OCI-LY1 (cell line): ENCODE measurements around the gene THSD7A.

Experiments
- CTCF ChIP-seq: fragments of 200-600 bp; sonication (generic), shearing (Covaris generic); IDR thresholded peaks from 2 replicates; pipeline ENCODE4 v1.5.1; 2017; ENCODE audit warnings: mild to moderate bottlenecking, antibody characterized with exemption, low read length, moderate library complexity, mixed read lengths
- EZH2 ChIP-seq: fragments of 200-600 bp; sonication (generic), shearing (Covaris generic); IDR thresholded peaks from 2 replicates; pipeline ENCODE4 v1.8.0; 2017; ENCODE audit warnings: borderline replicate concordance, mixed run types, mild to moderate bottlenecking, antibody characterized with exemption, low read length, moderate library complexity, mixed read lengths

GRCh38 chr7:11336432-11336831 is 495.6 kb downstream of the THSD7A start:
- TF ChIP-seq CTCF: no peak
- TF ChIP-seq EZH2: no peak
